HAP-1 (cell line): Measurements from ENCODE around the gene ATP13A4.

ENCODE experiments used
- DNase-seq, 2 experiments: peaks; one replicate each; pipeline ENCODE4 v3.0.0-alpha.2; 2016 to 2020; ENCODE audit warnings: low spot score in 2 of 2
- H3K27me3 ChIP-seq: fragments of 250-450 bp; sonication (Bioruptor Pico); 2 replicates; pipeline ENCODE4 v1.5.1; 2020; ENCODE audit warnings: low read depth, mild to moderate bottlenecking, moderate library complexity
- H3K36me3 ChIP-seq: fragments of 250-450 bp; sonication (Bioruptor Pico); replicated peaks from 2 replicates; pipeline ENCODE4 v1.5.1; 2020; ENCODE audit warnings: mild to moderate bottlenecking
- H3K4me1 ChIP-seq: fragments of 250-450 bp; sonication (Bioruptor Pico); 2 replicates; pipeline ENCODE4 v1.5.1; 2020; ENCODE audit warnings: mild to moderate bottlenecking
- H3K4me3 ChIP-seq: fragments of 250-450 bp; sonication (Bioruptor Pico); 2 replicates; pipeline ENCODE4 v1.5.1; 2020; ENCODE audit warnings: mild to moderate bottlenecking, moderate library complexity
- H3K9me3 ChIP-seq: fragments of 250-450 bp; sonication (Bioruptor Pico); 2 replicates; pipeline ENCODE4 v1.5.1; 2020; ENCODE audit warnings: mild to moderate bottlenecking, moderate library complexity
- in situ Hi-C: fragments of 300-500 bp; cut with MboI; formaldehyde crosslinking; loops from 3 replicates; pipeline ENCODE4 v1.14.3; 2020; ENCODE audit warnings: low sequenced_read_pairs, inconsistent platforms, mixed read lengths

The ATP13A4 gene

DNA sequence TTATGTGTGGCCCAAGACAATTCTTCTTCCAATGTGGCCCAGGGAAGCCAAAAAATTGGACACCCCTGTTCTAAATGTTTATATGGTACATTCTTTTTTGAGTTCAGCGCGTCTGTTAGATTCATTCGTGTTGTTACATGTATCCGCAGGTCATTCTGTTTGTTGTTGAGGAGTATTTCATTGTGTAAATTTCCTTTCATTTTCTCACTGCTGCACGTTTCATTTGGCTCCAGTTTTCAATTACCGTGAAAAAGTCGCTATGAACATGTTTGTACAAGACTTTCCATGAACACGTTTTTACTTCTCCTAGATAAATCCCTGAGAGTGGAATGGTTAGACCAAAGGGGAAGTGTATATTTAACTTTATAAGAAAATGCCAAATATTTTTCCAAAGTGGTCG lies 30.8 kb upstream of the ATP13A4 start:
- H3K4me1 ChIP-seq: peaks cover 5% of the 10 kb centered on the region; the same call in 1 of the 2 replicates
- H3K9me3 ChIP-seq: no peaks in the 10 kb centered on the region
- H3K4me3 ChIP-seq: no peak overlapping the region
- H3K27me3 ChIP-seq: no peaks in the 10 kb centered on the region
- DNase-seq: no peak
- H3K36me3 ChIP-seq: no peaks in the 10 kb centered on the region
- in situ Hi-C loops: no loop called here

- H3K4me1 ChIP-seq: no peaks in the 10 kb centered on the region
- H3K9me3 ChIP-seq: no peaks in the 10 kb centered on the region
- DNase-seq: no peak
- H3K36me3 ChIP-seq: no peaks in the 10 kb centered on the region
- no peak overlapping the region for H3K4me3 ChIP-seq
- in situ Hi-C loops: loop anchor here (5.0 to 25.0 kb wide), 3 partner anchors 387 to 1010 kb away; no protein-coding TSS in a partner anchor
- no peaks in the 10 kb centered on the region for H3K27me3 ChIP-seq
These were observed 19.9 kb upstream of the ATP13A4 start for GRCh38 chr3:193574488-193575070.

DNA sequence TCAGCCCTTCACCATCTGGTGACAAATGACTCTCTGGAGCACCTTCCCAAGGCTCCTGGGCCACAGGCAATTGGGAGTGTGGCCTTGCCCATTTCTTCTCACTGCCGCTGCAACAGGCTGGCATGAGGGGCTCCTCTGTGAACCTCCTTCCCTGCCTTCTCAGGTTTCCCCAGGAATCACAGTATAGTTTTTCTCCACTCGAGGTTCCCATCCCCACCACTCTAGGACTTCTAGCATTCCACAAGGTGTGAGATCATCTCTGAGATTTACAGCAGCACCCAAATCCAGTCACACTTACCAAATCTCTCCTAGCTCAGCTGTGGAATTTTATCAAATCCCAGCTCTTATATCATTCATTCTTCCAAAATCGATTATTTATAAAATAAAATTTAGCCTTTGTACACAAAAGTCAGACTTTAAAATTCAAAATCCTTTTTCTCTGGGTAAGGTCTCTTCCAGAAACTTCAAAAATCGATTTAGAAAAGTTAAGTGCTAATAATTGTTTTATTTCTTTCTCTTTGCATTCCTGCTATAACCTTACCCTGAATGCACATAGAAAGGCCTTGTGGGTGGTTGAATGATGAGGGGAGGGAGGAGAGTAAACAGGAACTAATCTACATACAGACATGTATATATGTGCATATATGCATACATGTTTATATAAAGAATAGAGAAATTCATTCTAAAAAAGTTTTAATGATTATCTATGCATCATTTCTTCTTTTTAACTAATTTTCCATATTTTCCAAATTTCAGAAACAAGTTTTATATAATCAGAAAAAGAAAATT lies 18.9 kb upstream of the ATP13A4 start:
- Histone ChIP-seq H3K27me3 (peaks cover under 1% of the 10 kb centered on the region; the same call in 1 of the 2 replicates), H3K36me3 (no peaks in the 10 kb centered on the region), H3K4me1 (no peaks in the 10 kb centered on the region), H3K9me3 (no peaks in the 10 kb centered on the region), H3K4me3 (no peak overlapping the region)
- in situ Hi-C loops: loop anchor here (5.0 to 25.0 kb wide), 3 partner anchors 386 to 1009 kb away; no protein-coding TSS in a partner anchor
- no peak for DNase-seq

DNA sequence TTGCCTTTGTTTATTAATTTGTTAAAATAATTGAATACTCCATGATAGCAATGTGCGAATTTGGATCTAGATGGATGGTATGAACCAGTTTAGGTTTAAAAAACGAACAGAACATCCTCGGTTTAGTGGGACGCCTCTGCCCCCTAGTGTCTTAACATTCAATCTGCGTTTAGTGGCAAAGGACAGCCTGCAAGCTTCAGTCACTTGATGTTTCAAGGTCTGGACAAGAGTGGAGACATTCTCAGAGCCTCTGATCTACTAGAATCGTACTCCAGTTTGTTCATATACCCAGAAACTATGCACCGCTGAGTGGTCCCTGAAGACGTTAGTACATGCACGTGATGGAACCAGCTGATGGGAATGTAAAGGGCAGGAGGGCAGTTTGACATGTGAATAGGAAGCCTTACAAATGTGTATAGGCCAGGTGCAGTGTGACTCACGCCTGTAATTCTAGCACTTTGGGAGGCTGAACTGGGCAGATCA lies 17.8 kb upstream of the ATP13A4 start:
- peak; percentile 66 to 82 for DNase-seq
- in situ Hi-C loops: loop anchor here (5.0 to 25.0 kb wide), 3 partner anchors 385 to 1008 kb away; no protein-coding TSS in a partner anchor
- peaks cover 2% of the 10 kb centered on the region; the same call in 1 of the 2 replicates for H3K27me3 ChIP-seq
- no peaks in the 10 kb centered on the region for H3K9me3 ChIP-seq
- no peak overlapping the region for H3K4me3 ChIP-seq
- H3K4me1 ChIP-seq: no peaks in the 10 kb centered on the region
- H3K36me3 ChIP-seq: no peaks in the 10 kb centered on the region

GRCh38 chr3:193569119-193569518 lies 14.4 kb upstream of the ATP13A4 start:
- peaks cover 2% of the 10 kb centered on the region; the same call in 1 of the 2 replicates for H3K27me3 ChIP-seq
- no peaks in the 10 kb centered on the region for H3K9me3 ChIP-seq
- no peaks in the 10 kb centered on the region for H3K4me1 ChIP-seq
- H3K36me3 ChIP-seq: no peaks in the 10 kb centered on the region
- in situ Hi-C loops: loop anchor here (25.0 kb wide), 1 partner anchor 382 kb away; no protein-coding TSS in a partner anchor
- no peak for DNase-seq
- no peak overlapping the region for H3K4me3 ChIP-seq

DNA sequence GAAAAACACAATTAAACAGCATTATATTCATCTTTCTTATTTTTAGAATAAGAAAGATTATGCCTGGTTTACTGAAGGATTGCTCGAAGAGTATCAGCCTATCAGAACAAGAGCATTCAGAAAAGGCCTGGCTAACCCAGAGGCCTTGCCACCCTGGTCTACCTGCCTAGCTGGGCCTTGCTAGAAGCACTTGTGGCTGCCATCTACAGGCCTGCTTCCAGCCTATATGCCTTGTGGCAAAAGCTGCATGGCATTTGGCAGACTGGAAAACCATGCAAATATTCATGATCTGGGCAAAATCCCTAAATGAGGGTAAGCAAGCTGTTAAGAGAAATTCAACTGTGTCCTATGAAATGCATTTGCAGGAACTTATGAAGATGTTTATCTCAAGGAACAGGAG lies 9.3 kb upstream of the ATP13A4 start:
- Histone ChIP-seq H3K36me3 (no peaks in the 10 kb centered on the region), H3K9me3 (no peaks in the 10 kb centered on the region), H3K4me1 (no peaks in the 10 kb centered on the region), H3K27me3 (peaks cover 2% of the 10 kb centered on the region; the same call in 1 of the 2 replicates), H3K4me3 (no peak overlapping the region)
- in situ Hi-C loops: loop anchor here (25.0 kb wide), 1 partner anchor 377 kb away; no protein-coding TSS in a partner anchor
- peak in 1 of 2 experiments; percentile 15 for DNase-seq

GRCh38 chr3:193563426-193563825 lies 8.7 kb upstream of the ATP13A4 start:
- Histone ChIP-seq H3K4me1 (no peaks in the 10 kb centered on the region), H3K4me3 (no peak overlapping the region), H3K9me3 (no peaks in the 10 kb centered on the region), H3K36me3 (no peaks in the 10 kb centered on the region), H3K27me3 (no peaks in the 10 kb centered on the region)
- in situ Hi-C loops: loop anchor here (25.0 kb wide), 1 partner anchor 376 kb away; no protein-coding TSS in a partner anchor
- no peak for DNase-seq

- Histone ChIP-seq H3K4me1 (no peaks in the 10 kb centered on the region), H3K36me3 (no peaks in the 10 kb centered on the region), H3K4me3 (no peak overlapping the region), H3K9me3 (no peaks in the 10 kb centered on the region), H3K27me3 (no peaks in the 10 kb centered on the region)
- in situ Hi-C loops: loop anchor here (25.0 kb wide), 1 partner anchor 374 kb away; no protein-coding TSS in a partner anchor
- no peak for DNase-seq
These were observed 6.2 kb upstream of the ATP13A4 start for GRCh38 chr3:193560870-193561269.

GRCh38 chr3:193560091-193560490 lies 5.4 kb upstream of the ATP13A4 start:
- Histone ChIP-seq H3K4me3 (no peak overlapping the region), H3K27me3 (no peaks in the 10 kb centered on the region), H3K4me1 (no peaks in the 10 kb centered on the region), H3K36me3 (no peaks in the 10 kb centered on the region), H3K9me3 (no peaks in the 10 kb centered on the region)
- DNase-seq: no peak
- in situ Hi-C loops: loop anchor here (25.0 kb wide), 1 partner anchor 373 kb away; no protein-coding TSS in a partner anchor

GRCh38 chr3:193559100-193559499 lies 4.4 kb upstream of the ATP13A4 start:
- Histone ChIP-seq H3K9me3 (no peaks in the 10 kb centered on the region), H3K36me3 (no peaks in the 10 kb centered on the region), H3K4me1 (no peaks in the 10 kb centered on the region), H3K27me3 (no peaks in the 10 kb centered on the region), H3K4me3 (no peak overlapping the region)
- DNase-seq: no peak
- in situ Hi-C loops: loop anchor here (25.0 kb wide), 1 partner anchor 372 kb away; no protein-coding TSS in a partner anchor

GRCh38 chr3:193556841-193557240 lies 2.1 kb upstream of the ATP13A4 start:
- Histone ChIP-seq H3K4me3 (no peak overlapping the region), H3K36me3 (no peaks in the 10 kb centered on the region), H3K9me3 (no peaks in the 10 kb centered on the region), H3K27me3 (no peaks in the 10 kb centered on the region), H3K4me1 (peaks cover 6% of the 10 kb centered on the region)
- no peak for DNase-seq
- in situ Hi-C loops: loop anchor here (25.0 kb wide), 1 partner anchor 370 kb away; no protein-coding TSS in a partner anchor

- DNase-seq: peak in 1 of 2 experiments; percentile 5
- H3K4me3 ChIP-seq: no peak overlapping the region
- in situ Hi-C loops: loop anchor here (25.0 kb wide), 1 partner anchor 366 kb away; no protein-coding TSS in a partner anchor
- no peaks in the 10 kb centered on the region for H3K27me3 ChIP-seq
- H3K4me1 ChIP-seq: peaks cover 6% of the 10 kb centered on the region
- H3K36me3 ChIP-seq: no peaks in the 10 kb centered on the region
- H3K9me3 ChIP-seq: no peaks in the 10 kb centered on the region
These were observed 1.1 kb downstream of the ATP13A4 start for GRCh38 chr3:193553586-193553985.

GRCh38 chr3:193552923-193553322 lies 1.8 kb downstream of the ATP13A4 start:
- no peak overlapping the region for H3K4me3 ChIP-seq
- no peaks in the 10 kb centered on the region for H3K27me3 ChIP-seq
- H3K4me1 ChIP-seq: peaks cover 6% of the 10 kb centered on the region
- H3K9me3 ChIP-seq: no peaks in the 10 kb centered on the region
- no peak for DNase-seq
- no peaks in the 10 kb centered on the region for H3K36me3 ChIP-seq
- in situ Hi-C loops: loop anchor here (25.0 kb wide), 1 partner anchor 366 kb away; no protein-coding TSS in a partner anchor
